A549 (cell line): ENCODE data around the gene DDX56. TPM values are rescaled to one million over a fixed set of nuclear protein-coding genes. Genes with fewer than 3 reads are reported as not detected.
A peak's percentile ranks its signal among the peaks of the same experiment; 100 is the strongest.

ENCODE experiments used
- ATAC-seq, 2 experiments: fragments of 200-7000 bp in 1 of 2; fragments of >200 bp in 1 of 2; cut with Nextera tagmentation in 1 of 2; cut with Tn5 transposase in 1 of 2; 3 replicates each; pipeline versions ENCODE4 v1.8.0 to v1.9.1; 2018 to 2020; ENCODE audit warnings: mild to moderate bottlenecking in 1 of 2, moderate library complexity in 1 of 2
- CTCF ChIA-PET: fragments of 300-600 bp; sonication (Branson Sonifier 250); formaldehyde crosslinking; extraction: SDS; loops from one replicate; lab custom pipeline; 2021; ENCODE audit warnings: antibody characterized with exemption, inconsistent platforms; lab: Yijun Ruan, JAX
- POLR2A ChIA-PET: fragments of 350-600 bp; formaldehyde crosslinking; extraction: SDS; loops from one replicate; lab custom pipeline; 2021; ENCODE audit warnings: antibody characterized with exemption, inconsistent platforms; lab: Yijun Ruan, JAX
- DNase-seq, 2 experiments: peaks; one replicate each; pipeline versions ENCODE4 v3.0.0 to v3.0.0-alpha.2; 2011 to 2016; ENCODE audit warnings: low read depth in 1 of 2, low spot score in 1 of 2
- FAIRE-seq: peaks from 2 replicates; lab custom pipeline; 2011; peaks lifted over from hg19 to GRCh38; lab: Jason Lieb, UNC
- H3K27ac ChIP-seq, 2 experiments: fragments of >200 bp; sonication (Bioruptor Twin); formaldehyde crosslinking; 3 replicates each; pipeline ENCODE4 v1.5.1; 2016 to 2017
- H3K4me1 ChIP-seq: fragments of >200 bp; sonication (Bioruptor Twin); formaldehyde crosslinking; 3 replicates; pipeline ENCODE4 v1.6.1; 2016
- H3K4me2 ChIP-seq: fragments of >200 bp; sonication (Bioruptor Twin); formaldehyde crosslinking; 3 replicates; pipeline ENCODE4 v1.6.1; 2016
- H3K4me3 ChIP-seq: fragments of >200 bp; sonication (Bioruptor Twin); formaldehyde crosslinking; 3 replicates; pipeline ENCODE4 v1.5.1; 2016
- H3K9me3 ChIP-seq: fragments of >200 bp; sonication (Bioruptor Twin); formaldehyde crosslinking; 3 replicates; pipeline ENCODE4 v1.6.1; 2016
- BHLHE40 ChIP-seq: IDR thresholded peaks from 2 replicates; pipeline ENCODE4 v1.6.1; 2012; ENCODE audit warnings: low read depth, low read length, inconsistent platforms
- CBX8 ChIP-seq: fragments of 200-600 bp; sonication (generic); IDR thresholded peaks from 2 replicates; pipeline ENCODE4 v1.6.1; 2016
- CHD2 ChIP-seq: fragments of 150-350 bp; IDR thresholded peaks from 2 replicates; pipeline ENCODE4 v1.6.1; 2014; ENCODE audit warnings: low read length; ENCODE audit not compliant: partially characterized antibody
- CHD4 ChIP-seq: fragments of 200-600 bp; sonication (generic); IDR thresholded peaks from 2 replicates; pipeline ENCODE4 v1.6.1; 2016; ENCODE audit warnings: antibody characterized with exemption, mild to moderate bottlenecking, borderline replicate concordance
- EHF ChIP-seq: fragments of 250-450 bp; sonication (Bioruptor Pico); IDR thresholded peaks from 2 replicates; pipeline ENCODE4 v1.5.0; 2020; ENCODE audit warnings: mild to moderate bottlenecking
- EHMT2 ChIP-seq: fragments of 200-600 bp; sonication (generic); IDR thresholded peaks from 2 replicates; pipeline ENCODE4 v1.6.1; 2016; ENCODE audit warnings: antibody characterized with exemption, low read depth, mild to moderate bottlenecking, moderate library complexity
- FOXS1 ChIP-seq: fragments of 250-450 bp; sonication (Bioruptor Pico); IDR thresholded peaks from 2 replicates; pipeline ENCODE4 v1.5.0; 2020; ENCODE audit warnings: mild to moderate bottlenecking, moderate library complexity
- HDAC2 ChIP-seq: fragments of 200-600 bp; sonication (generic); IDR thresholded peaks from 2 replicates; pipeline ENCODE4 v1.6.1; 2016
- HOXA7 ChIP-seq: fragments of 250-450 bp; sonication (Bioruptor Pico); IDR thresholded peaks from 2 replicates; pipeline ENCODE4 v1.5.0; 2020; ENCODE audit warnings: mild to moderate bottlenecking, moderate library complexity
- MAFK ChIP-seq: fragments of 450-650 bp; IDR thresholded peaks from 2 replicates; pipeline ENCODE4 v1.6.1; 2014; ENCODE audit not compliant: partially characterized antibody
- MAZ ChIP-seq: fragments of 150-350 bp; IDR thresholded peaks from 2 replicates; pipeline ENCODE4 v1.6.1; 2014; ENCODE audit warnings: antibody characterized with exemption, low read depth, low read length, borderline replicate concordance
- NFE2L2 ChIP-seq: fragments of 150-350 bp; conservative IDR thresholded peaks from 2 replicates; pipeline ENCODE4 v1.6.1; 2014; ENCODE audit warnings: low read length
- PHF8 ChIP-seq: fragments of 200-600 bp; sonication (generic); IDR thresholded peaks from 2 replicates; pipeline ENCODE4 v1.6.1; 2016; ENCODE audit warnings: low read depth, mild to moderate bottlenecking, antibody characterized with exemption, moderate library complexity, borderline replicate concordance
- POLR2A ChIP-seq: IDR thresholded peaks from 2 replicates; pipeline ENCODE4 v1.6.1; 2012; ENCODE audit warnings: mild to moderate bottlenecking, low read length
- POLR2AphosphoS2 ChIP-seq: conservative IDR thresholded peaks from 2 replicates; pipeline ENCODE4 v1.6.1; 2012; ENCODE audit warnings: low read length, improper control_type of control experiment, inconsistent platforms
- RAD21 ChIP-seq, 2 experiments: fragments of >200 bp in 1 of 2; sonication (Bioruptor Twin) in 1 of 2; formaldehyde crosslinking in 1 of 2; IDR thresholded peaks in 1 of 2; conservative IDR thresholded peaks in 1 of 2; 2 replicates in 1 of 2; 3 replicates in 1 of 2; pipeline ENCODE4 v1.6.1; 2012 to 2018; ENCODE audit warnings: inconsistent platforms in 1 of 2
- RCOR1 ChIP-seq: fragments of 150-350 bp; IDR thresholded peaks from 2 replicates; pipeline ENCODE4 v1.6.1; 2014; ENCODE audit warnings: antibody characterized with exemption, low read length, low read depth
- RFX5 ChIP-seq: fragments of 450-650 bp; IDR thresholded peaks from 2 replicates; pipeline ENCODE4 v1.7.1; 2014; ENCODE audit warnings: antibody characterized with exemption, mild to moderate bottlenecking, moderate library complexity
- SMC3 ChIP-seq: fragments of >200 bp; sonication (Bioruptor Twin); formaldehyde crosslinking; IDR thresholded peaks from 3 replicates; pipeline ENCODE4 v1.6.1; 2018; ENCODE audit warnings: inconsistent platforms
- TP53 ChIP-seq: fragments of 250-450 bp; sonication (Bioruptor Pico); IDR thresholded peaks from 2 replicates; pipeline ENCODE4 v1.5.0; 2021; ENCODE audit warnings: mild to moderate bottlenecking, moderate library complexity
- ZFP36 ChIP-seq: fragments of 450-650 bp; IDR thresholded peaks from 2 replicates; pipeline ENCODE4 v1.6.1; 2014; ENCODE audit warnings: borderline replicate concordance; ENCODE audit not compliant: partially characterized antibody
- WGBS: methylation state at CpG from one replicate; pipeline ENCODE4 v1.1.6; 2017; ENCODE audit errors: missing lambda C conversion rate; 5-methylcytosine and 5-hydroxymethylcytosine counted together
- polyA plus RNA-seq, 4 experiments: library from polyadenylated mRNA; depleted of rRNA in 3 of 4; stranded (reverse); fragments of >200 nt; fragmentation: RNase III in 1 of 4; extraction: RNeasy Plus Mini Kit Qiagen cat#74134 plus additional on column Dnase treatment in 1 of 4; gene quantifications; 2 replicates in 3 of 4; 3 replicates in 1 of 4; pipeline ENCODE4 v1.2.3, GENCODE V29; 2011 to 2017
- TF ChIP-seq, protein P1 (sequence below): fragments of >200 bp; sonication (Bioruptor Twin); formaldehyde crosslinking; IDR thresholded peaks from 2 replicates; pipeline ENCODE4 v1.6.1; 2016
- TF ChIP-seq, protein P2 (sequence below): fragments of >200 bp; sonication (Bioruptor Twin); formaldehyde crosslinking; IDR thresholded peaks from 3 replicates; pipeline ENCODE4 v1.5.1; 2016
- TF ChIP-seq, protein P3 (sequence below): IDR thresholded peaks from 2 replicates; pipeline ENCODE4 v1.6.1; 2012
- TF ChIP-seq, protein P4 (sequence below): fragments of >200 bp; sonication (Bioruptor Twin); formaldehyde crosslinking; IDR thresholded peaks from 3 replicates; pipeline ENCODE4 v1.6.1; 2016
- TF ChIP-seq, protein P5 (sequence below): IDR thresholded peaks from 2 replicates; pipeline ENCODE4 v1.6.1; 2012
- TF ChIP-seq, protein P6 (sequence below): fragments of 150-350 bp; IDR thresholded peaks from 2 replicates; pipeline ENCODE4 v1.6.1; 2014; ENCODE audit warnings: low read depth, mild to moderate bottlenecking, low read length
- TF ChIP-seq, protein P7 (sequence below): fragments of 250-450 bp; sonication (Bioruptor Pico); IDR thresholded peaks from 2 replicates; pipeline ENCODE4 v1.5.0; 2020; ENCODE audit warnings: low read depth, mild to moderate bottlenecking, moderate library complexity

Gene DDX56
- polyA plus RNA-seq, 2 of the 4 experiments (the other 2 are of a cell fraction), result 96.1 to 97.7 TPM

DNA sequence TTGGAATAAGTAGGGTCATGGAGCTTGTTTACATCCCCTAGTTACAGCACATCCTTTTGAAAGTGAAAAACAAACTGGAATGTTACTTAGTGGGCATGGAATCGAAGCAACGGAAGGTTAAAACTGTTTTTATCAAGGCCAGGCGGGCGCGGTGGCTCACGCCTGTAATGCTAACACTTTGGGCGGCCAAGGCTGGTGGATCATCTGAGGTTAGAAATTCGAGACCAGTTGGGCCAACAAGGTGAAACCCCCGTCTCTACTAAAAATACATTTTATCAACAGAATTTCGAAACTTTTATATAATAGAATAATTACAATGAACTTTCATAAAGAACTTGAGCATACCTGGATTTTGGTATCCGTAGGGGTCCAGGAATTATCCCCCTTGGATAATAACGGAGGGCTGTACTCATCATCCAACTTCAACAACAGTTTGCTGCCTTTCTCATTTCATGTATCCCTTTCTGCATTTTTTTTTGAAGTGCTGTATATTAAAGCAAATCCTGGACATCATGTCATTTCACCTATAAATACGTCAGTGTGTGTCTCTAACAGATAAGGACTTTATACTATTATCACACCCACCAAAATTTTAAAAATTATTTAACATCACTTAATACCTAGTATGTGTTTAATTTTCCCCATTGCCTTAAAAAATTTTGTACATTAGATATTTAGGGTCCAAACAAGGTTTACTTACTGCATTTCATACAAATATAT lies 9.6 kb upstream of the DDX56 start:
- ATAC-seq (no peak), DNase-seq (no peak), FAIRE-seq (no peak)
- H3K4me3 ChIP-seq, result peak overlapping the region; percentile 68
- TF ChIP-seq MAFK (no peak), RAD21 (conservative IDR thresholded peaks at IDR 0.05 in 1 of 2, IDR thresholded peaks at IDR 0.05 in 1 of 2) (no peak), SMC3 (no peak), RCOR1 (no peak), CBX8 (no peak), HDAC2 (no peak), FOXS1 (CRISPR knock-in tag) (no peak), HOXA7 (CRISPR knock-in tag) (no peak)
- TF ChIP-seq, protein P1, sequence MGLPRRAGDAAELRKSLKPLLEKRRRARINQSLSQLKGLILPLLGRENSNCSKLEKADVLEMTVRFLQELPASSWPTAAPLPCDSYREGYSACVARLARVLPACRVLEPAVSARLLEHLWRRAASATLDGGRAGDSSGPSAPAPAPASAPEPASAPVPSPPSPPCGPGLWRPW, result no peak
- TF ChIP-seq, protein P2, sequence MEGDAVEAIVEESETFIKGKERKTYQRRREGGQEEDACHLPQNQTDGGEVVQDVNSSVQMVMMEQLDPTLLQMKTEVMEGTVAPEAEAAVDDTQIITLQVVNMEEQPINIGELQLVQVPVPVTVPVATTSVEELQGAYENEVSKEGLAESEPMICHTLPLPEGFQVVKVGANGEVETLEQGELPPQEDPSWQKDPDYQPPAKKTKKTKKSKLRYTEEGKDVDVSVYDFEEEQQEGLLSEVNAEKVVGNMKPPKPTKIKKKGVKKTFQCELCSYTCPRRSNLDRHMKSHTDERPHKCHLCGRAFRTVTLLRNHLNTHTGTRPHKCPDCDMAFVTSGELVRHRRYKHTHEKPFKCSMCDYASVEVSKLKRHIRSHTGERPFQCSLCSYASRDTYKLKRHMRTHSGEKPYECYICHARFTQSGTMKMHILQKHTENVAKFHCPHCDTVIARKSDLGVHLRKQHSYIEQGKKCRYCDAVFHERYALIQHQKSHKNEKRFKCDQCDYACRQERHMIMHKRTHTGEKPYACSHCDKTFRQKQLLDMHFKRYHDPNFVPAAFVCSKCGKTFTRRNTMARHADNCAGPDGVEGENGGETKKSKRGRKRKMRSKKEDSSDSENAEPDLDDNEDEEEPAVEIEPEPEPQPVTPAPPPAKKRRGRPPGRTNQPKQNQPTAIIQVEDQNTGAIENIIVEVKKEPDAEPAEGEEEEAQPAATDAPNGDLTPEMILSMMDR, result no peak
- TF ChIP-seq, protein P3, sequence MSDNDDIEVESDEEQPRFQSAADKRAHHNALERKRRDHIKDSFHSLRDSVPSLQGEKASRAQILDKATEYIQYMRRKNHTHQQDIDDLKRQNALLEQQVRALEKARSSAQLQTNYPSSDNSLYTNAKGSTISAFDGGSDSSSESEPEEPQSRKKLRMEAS, result no peak
- ChIA-PET POLR2A (interaction anchor here (1.0 to 2.5 kb wide), 4 partner anchors 10 to 529 kb away, joined by 3 to 21 read pairs (median 14); partner anchors contain the start of genes DDX56, H2AZ2 and TBRG4), CTCF (interaction anchor here (0.6 to 5.0 kb wide), 7 partner anchors 8 to 553 kb away, joined by 3 to 18 read pairs (median 4); partner anchors contain the start of gene H2AZ2)
- H3K9me3 ChIP-seq, result no peaks in the 10 kb centered on the region
- H3K27ac ChIP-seq, result peak overlapping the region; percentile 92
- WGBS, result 89% methylated on average over 13 of the region's 13 CpGs
- peaks cover 16% of the 10 kb centered on the region for H3K4me1 ChIP-seq
- H3K4me2 ChIP-seq, result peak overlapping the region; percentile 78

DNA sequence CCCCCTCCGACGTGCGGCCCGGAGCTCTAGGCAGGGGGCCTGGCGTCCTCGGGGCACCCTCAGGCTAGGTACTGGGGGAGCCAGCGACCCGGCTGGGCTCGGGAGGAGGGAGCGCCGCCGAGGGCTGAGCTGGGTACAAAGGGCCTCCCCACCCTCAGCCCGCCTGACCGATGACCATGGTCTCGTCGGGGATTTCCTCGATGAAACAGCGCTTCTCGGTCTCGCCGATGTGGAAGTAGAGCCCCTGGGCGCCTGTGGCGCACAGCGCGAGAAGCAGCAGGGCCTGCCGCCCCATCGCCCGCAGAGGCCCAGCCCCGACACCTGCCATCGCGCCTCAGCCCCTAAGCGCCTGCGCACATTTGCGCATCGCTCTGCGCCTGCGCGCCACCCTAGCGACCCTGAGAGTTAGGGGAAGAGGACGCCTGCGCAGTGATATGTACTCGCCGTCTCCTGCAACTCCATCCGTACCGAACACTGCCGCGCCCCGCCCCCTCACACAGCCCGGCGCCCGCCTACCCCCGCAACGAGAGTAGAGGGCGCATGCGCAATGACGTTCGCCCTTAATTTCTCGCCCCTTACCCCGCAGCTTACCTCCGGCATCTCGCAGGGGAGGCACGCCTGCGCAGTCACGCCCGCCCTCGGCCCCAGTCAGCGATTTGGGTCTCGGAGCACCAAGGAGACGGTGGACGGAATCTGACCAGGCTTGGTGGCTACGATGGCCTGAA lies 8.3 kb upstream of the DDX56 start, which contains the start of gene TMED4:
Gene TMED4 (minus strand): TSS at position 353 of the 725 bp plus-strand sequence. CDS start 25 bp downstream, at position 328.
- ATAC-seq (peak; percentile 94), DNase-seq (peak; percentile 98 to 99), FAIRE-seq (no peak)
- Histone ChIP-seq H3K4me2 (peak within 1 kb of the TSS; percentile 78), H3K9me3 (no peaks in the 10 kb centered on the region), H3K4me3 (peak within 1 kb of the TSS; percentile 94), H3K27ac (peak within 1 kb of the TSS; percentile 94 to 95), H3K4me1 (peaks cover 16% of the 10 kb centered on the region)
- POLR2A ChIA-PET, result interaction anchor here (0.6 to 2.5 kb wide), 9 partner anchors 8 to 554 kb away, joined by 3 to 21 read pairs (median 5); partner anchors contain the start of genes DDX56, H2AZ2, NUDCD3 and OGDH
- CTCF ChIA-PET, result interaction anchor here (0.6 to 5.0 kb wide), 6 partner anchors 9 to 554 kb away, joined by 3 to 18 read pairs (median 4); no protein-coding TSS in a partner anchor
- WGBS, result 1% methylated on average over 23 of the region's 71 CpGs
- TF ChIP-seq, protein P3, result peak; percentile 61; the same call in 1 of the 2 replicates
- TF ChIP-seq, protein P4, sequence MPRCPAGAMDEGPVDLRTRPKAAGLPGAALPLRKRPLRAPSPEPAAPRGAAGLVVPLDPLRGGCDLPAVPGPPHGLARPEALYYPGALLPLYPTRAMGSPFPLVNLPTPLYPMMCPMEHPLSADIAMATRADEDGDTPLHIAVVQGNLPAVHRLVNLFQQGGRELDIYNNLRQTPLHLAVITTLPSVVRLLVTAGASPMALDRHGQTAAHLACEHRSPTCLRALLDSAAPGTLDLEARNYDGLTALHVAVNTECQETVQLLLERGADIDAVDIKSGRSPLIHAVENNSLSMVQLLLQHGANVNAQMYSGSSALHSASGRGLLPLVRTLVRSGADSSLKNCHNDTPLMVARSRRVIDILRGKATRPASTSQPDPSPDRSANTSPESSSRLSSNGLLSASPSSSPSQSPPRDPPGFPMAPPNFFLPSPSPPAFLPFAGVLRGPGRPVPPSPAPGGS, result peak; percentile 86
- TF ChIP-seq POLR2A (peak; percentile 93), CBX8 (no peak), EHF (CRISPR knock-in tag) (no peak), RFX5 (no peak), BHLHE40 (no peak), CHD4 (no peak), MAZ (no peak), PHF8 (peak; percentile 62; the same call in 1 of the 2 replicates), CHD2 (no peak), POLR2AphosphoS2 (no peak), EHMT2 (no peak), TP53 (CRISPR knock-in tag) (no peak), SMC3 (no peak), FOXS1 (CRISPR knock-in tag) (no peak), ZFP36 (no peak), NFE2L2 (no peak)
- TF ChIP-seq, protein P5, sequence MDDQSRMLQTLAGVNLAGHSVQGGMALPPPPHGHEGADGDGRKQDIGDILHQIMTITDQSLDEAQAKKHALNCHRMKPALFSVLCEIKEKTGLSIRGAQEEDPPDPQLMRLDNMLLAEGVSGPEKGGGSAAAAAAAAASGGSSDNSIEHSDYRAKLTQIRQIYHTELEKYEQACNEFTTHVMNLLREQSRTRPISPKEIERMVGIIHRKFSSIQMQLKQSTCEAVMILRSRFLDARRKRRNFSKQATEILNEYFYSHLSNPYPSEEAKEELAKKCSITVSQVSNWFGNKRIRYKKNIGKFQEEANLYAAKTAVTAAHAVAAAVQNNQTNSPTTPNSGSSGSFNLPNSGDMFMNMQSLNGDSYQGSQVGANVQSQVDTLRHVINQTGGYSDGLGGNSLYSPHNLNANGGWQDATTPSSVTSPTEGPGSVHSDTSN, result 0 out of 2 replicates have a peak, but pooled peaks have one; percentile 25
- TF ChIP-seq, protein P6, sequence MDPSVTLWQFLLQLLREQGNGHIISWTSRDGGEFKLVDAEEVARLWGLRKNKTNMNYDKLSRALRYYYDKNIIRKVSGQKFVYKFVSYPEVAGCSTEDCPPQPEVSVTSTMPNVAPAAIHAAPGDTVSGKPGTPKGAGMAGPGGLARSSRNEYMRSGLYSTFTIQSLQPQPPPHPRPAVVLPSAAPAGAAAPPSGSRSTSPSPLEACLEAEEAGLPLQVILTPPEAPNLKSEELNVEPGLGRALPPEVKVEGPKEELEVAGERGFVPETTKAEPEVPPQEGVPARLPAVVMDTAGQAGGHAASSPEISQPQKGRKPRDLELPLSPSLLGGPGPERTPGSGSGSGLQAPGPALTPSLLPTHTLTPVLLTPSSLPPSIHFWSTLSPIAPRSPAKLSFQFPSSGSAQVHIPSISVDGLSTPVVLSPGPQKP, result no peak
- TF ChIP-seq, protein P7, sequence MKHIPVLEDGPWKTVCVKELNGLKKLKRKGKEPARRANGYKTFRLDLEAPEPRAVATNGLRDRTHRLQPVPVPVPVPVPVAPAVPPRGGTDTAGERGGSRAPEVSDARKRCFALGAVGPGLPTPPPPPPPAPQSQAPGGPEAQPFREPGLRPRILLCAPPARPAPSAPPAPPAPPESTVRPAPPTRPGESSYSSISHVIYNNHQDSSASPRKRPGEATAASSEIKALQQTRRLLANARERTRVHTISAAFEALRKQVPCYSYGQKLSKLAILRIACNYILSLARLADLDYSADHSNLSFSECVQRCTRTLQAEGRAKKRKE (CRISPR knock-in tag), result no peak
